ENCODE measurements around the gene C9orf78.

The C9orf78 gene

DNA sequence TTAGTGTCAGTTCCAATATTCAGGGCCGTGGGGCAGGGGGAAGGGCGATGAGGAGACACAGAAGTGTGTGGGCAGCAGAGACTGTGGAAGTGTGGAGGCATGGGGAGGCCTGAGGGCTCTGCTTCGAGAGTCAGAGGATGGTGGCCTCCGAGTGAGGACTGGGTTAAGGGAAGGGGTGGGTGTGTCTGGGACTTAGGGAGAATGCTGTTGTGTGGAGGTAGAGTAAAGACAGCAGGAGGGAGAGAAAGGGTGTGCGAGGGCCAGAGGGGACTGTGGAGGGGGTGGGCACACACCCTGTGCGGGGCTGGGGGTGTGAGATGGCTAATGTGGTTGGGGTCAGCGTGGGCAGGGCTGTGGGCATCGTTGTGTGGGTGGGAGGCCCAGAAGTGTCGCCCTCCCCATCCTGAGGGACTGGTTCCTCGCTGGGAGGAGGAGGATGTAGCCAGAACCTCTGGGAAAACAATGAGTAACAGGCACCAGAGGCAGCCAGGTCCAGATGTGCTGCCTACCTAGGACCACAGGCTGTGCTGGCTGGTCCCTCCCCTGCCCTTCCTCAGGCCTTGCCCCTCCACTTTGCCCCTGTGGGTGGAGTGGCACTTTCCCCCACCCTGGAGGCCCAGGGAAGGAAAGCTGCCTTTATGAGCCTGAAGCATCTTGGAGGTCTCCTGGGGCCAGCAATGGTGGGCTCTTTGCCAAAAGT, 4.4 kb upstream of the C9orf78 start:
- no peak for DNase-seq

DNA sequence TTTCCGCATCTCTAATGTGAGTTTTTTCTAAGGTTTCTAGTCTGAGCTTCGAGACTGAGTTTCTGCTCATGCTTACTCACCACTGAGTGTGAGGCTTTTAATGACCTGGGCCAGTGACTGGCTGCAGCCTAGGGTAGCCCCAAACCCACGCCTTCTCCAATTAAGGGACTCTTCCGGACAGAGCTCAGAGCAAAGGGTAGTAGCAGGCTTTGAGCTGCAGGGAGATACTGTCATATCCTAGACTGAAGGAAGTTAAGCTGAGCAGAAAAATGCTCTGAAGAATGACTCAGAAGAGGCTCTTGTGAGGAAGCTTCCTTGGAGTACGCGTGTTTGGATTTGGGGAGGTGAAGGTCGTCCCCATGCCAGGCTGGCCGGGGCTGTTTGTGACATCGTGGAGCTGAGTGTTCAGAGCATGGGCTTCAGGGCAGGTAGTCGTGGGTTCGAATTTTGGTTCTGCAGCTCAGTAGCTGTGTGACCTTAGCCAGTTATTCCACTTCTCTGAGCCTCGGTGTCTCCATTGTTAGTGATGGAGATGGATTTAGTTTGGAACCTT, 3.7 kb upstream of the C9orf78 start:
- DNase-seq: no peak

DNA sequence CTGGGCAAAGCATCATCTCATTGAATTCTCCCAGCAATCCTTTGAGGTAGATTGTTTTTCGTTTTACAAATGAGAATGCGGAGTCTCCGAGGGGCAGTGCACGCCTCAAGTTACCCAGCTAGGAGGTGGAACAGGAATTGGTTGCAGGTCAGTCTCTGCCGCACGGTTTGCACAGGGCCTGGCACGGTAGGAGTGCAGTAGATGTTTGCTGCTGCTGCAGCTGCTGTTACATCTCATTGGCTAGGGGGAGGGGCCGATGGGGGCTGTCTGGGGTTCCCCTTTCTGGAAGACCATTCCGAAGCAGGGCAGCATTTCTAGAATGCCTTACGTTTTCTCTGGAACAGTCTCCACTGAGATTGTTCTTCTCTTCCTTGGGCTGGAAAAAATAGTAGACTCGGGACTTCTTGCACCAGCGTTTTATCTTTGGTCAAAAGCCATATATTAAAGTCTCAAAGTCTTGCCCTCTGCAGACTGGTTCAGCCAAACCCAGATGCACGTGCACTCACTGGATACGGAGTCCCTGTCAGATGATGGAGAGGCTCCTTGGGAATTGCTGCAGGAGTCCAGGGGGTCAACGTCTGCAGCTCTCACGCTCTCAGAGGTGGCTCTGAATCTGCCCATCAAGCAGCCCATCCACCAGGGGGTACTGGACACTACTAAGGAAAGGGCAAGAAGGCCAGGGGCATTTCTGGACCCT, 1.4 kb upstream of the C9orf78 start:
- no peak for DNase-seq

DNA sequence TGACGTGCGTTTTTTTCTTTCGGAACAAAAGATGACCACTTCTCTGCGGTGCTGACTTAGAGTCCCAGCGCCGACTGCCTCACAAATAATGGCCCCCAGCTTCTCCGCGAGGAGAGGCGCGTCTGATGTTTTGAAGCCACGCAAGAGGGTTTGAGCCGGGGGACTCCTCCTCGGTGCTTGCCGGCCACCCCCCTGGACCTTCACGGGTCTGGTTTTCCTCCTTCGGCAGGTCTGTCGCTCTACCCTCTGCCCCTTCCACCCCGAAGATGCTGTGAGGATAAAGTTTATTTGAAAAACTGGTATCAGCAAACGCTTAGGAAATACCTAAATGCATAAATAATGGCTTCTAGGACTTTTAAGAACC, 767 bp upstream of the C9orf78 start:
- DNase-seq: peak; percentile 44

DNA sequence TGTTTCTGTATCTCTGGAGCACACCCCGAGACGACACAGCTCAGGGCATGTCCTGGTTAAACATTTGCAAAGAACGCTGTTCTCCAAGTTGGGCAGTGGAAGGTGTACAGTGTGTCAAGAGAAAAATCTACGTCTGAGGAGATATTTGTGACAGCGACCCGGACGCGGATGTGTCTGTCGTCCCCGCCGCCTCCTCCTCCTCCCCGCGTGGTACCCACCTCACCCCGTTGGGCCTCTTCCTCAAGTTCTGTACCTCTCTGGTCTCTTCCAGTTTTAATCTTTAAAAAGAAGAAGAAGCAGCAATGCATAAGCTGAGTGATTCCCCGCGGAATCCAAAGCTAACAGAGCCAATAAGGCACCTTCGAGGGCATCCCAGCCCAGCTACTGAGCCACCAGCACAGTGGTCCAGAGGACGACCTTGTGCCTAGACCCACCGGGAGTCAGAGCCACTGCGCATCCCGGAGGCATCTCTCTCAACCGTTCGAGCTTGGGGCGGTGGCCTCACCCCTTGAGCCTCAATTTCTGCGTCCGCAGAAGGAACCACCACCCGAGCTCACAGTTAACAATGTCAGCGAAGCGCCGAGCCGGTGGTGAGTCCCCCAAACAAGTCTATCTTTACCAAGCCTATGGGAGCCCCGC, 467 bp downstream of the C9orf78 start:
- DNase-seq: peak; percentile 21

DNA sequence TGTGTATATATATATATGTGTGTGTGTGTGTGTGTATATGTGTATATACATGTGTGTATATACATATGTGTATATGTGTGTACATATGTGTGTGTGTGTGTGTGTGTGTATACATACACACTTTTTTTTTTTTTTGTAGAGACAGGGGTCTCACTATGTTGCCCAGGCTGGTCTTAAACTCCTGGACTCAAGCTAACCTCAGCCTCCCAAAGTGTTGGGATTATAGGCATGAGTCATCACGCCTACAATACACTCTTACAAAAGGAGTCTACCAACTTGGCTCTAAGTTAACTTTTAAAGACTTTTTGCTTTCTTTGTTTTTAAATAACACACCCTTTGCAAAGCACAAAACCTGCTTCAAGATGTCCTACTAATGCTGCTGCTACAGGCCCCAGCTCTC, 2.1 kb downstream of the C9orf78 start:
- DNase-seq: no peak

DNA sequence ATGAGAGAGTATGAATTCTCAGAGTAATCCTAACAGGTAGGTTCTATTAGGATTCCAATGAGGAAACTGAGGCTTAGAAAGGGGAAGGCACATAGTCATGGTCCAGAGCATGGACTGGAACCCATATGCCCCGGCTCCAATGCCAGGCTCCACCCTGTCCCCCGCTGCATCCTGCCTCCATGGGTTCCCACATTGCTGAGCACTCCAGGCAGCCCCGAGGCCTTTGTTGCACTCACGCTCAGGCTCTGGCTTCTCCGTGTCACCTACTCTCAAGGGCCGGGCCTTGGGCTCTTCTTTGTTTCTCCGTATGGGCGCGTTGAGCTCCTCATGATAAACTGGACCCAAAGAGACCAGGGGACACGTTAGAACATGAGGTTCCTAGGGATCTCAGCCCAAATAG, 6.1 kb downstream of the C9orf78 start:
- no peak for DNase-seq

DNA sequence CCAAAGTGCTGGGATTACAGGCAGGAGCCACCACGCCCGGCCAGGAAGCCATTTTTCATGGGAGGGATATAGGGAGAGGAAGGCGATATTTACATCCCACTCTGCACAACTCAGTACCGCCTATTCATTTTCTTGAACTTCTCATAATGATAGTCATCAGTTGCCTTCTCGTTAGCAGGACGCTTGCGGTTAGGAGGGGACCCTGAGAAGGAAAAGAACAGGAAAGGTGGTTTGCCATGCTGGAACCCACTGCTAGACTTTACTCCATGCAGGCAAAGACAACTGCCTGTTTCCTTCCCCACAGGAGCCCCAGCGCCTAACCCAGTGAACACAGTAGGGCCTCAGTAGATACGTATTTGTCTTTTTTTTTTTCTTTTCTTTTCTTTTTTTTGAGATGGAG, 7.0 kb downstream of the C9orf78 start:
- DNase-seq: no peak

DNA sequence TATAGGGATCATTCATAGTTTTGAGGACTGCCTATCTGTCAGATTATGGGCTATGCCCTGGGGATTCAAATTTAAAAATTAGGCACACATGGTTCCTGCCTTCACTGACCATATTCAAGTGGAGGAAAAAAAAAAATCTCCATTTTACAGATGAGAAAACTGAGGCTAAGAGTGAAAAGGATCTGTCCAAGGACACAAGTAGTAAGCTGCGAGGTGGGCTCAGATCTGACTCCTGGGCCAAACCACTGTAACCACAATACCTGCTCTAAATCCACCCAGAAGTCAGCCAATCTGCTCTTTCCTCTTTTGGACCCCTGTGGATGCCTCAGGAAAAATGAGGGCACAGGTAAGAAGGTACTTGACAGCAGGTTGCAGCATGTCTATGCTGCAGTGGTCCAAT, 8.3 kb downstream of the C9orf78 start:
- DNase-seq: no peak

DNA sequence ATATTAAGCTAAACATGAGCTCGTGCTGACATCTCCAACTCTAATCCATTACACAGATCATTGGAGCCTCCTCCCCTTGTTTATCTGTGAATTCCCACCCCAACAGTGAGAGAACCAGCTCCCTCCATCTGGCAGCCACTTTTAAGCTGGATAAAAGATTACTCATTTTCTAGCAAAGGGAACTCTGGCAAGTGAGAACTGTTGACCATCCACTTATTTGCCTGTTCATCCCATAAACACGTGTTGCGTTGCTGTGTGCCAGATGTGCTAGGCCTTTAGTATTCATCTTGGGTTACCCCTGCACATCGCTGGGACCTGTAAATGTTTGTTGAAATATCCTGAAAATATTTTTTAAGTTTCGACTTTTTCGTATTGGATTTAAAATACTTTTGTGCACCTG, 8.7 kb downstream of the C9orf78 start:
- DNase-seq: no peak

DNA sequence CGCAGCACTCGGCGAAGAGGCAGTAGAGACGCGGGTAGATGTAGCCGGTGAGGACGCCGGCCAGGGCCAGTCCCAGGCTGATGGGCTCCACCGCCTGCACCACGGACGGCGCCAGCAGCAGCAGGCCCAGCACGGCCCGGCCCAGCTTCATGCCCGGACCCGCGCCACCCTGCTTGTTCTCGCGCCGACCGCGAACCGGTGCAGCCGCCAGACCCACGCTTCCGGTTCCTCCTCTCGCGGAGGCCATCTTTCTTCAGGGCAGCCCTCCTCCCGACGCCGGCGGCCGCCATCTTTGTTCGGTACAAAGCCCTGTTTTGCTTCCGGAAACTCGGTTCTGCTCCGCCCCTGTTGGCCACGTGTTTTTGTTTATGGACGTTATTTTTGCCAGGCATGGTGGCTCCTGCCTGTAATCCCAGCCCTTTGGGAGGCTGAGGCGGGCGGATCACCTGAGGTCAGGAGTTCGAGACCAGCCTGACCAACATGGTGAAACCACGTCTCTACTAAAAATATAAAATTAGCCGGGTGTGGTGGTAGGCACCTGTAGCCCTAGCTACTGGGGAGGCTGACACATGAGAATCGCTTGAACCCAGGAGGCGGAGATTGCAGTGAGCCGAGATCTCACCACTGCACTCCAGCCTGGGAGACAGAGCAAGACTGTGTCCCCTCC, 11.0 kb downstream of the C9orf78 start, which contains the start of gene TOR1A:
Gene TOR1A, minus strand, starts transcription at position 202 of the 667 bp plus-strand sequence. Its CDS starts 51 bp downstream, at position 151.
- peak; percentile 88 for DNase-seq

DNA sequence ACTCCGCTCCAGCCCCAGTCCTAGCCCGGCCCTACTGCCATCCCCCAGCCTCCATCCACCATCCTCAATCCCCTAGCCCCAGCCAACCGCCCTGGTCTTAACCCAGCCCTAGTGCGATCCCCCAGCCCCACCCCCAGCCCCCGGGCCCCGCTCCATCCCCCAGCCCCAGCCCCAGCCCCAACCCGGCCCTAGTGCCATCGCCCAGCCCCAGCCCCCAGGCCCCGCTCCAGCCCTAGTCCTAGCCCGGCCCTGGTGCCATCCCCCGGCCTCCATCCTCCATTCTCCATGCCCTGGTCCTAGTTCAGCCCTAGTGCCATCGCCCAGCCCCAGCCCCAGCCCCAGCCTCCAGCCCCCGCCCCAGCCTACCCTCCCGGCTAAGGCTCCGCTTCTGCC, 11.5 kb downstream of the C9orf78 start:
- no peak for DNase-seq

DNA sequence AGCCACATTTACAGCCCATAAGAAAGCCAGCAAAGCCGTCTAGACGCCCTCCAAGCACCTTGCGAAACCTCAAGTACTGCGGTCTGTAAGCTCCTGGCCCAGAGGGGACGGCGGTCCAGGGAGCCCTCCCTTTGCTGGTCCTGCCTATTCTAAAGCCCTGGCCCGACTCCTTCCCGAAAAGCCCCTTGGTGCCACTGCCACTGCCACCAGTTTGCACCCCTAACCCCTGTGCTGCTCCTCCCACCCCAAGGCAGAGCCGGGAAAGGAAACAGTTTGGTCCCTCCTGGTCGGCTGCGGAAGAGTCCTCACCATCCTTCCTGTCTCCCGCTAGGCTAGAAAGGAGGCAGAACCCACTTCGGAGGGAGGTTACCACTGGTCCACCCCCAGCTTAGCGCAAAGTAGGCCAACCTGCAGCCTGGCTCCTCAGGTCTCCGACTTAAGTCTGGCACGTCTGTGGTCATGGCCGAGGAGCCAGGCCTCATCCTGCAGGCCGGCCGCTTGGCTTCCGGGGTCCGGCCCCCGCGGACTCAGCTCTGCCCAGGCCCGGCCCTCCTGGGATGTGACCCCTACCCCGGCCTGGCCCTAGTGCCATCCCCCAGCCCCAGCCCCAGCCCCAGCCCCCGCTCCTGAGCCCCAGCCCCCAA, 12.1 kb downstream of the C9orf78 start:
- DNase-seq: no peak

DNA sequence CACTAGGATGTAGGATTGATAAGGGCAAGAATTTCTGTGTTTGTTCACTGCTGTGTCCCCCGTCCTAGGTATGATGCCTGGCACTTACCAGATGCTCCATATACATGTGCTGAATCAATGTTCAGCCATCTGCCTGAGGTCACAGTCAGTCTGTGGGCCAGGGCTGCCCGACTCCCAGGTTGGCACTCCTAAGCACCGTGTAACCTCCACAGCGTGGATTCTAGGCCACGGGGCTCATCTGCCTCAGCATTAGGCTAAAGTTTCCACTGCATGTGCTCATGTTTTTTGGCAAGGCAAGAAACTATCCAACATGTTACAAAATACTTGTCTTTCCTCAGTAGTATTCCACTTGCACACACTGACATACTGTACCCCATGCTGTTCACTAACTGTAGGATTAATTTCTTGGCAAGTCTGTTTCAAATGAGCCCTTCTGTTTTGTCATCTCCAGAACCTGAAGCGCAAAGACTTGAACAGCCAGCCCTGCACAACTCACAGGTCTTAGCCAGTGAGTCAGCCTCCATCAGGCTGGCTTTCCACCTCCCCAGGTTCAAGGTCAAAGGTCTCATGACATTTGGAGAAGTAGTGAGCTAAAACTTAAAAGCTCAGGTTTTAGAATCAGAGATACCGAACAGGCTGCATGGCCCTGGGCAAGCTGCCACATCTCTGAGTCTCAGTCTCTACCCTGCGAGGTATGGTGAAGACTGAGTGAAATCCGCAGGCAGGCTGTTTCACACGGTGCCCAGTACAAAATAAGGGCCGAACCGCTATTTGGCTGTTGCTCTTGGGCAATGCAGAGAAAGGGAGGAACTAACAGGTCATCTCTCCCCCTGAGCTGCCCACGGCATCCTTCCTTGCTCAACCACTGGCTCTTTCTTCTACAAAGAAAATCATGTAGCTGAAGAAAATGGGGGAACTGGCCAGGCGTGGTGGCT, 18.3 kb downstream of the C9orf78 start:
- no peak for DNase-seq

DNA sequence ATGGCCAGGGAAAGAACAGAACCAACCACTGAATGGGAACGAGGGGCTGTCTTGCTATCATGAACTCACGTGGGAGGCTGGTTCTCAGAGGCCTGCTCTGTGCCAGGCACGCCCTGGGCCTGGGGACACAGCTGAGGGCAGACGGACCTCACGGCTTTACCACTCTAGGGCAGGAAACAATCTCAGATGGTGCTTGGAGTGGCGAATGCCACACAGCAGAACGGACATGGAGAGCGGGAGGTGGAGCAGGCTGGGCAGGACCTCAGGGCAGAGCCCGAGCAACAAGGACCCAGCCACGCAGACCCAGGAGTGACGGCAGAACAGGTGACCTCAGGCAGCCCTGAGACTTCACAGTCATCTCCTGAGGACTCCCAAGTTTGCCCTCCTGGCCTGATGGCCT, 19.8 kb downstream of the C9orf78 start:
- DNase-seq: no peak

DNA sequence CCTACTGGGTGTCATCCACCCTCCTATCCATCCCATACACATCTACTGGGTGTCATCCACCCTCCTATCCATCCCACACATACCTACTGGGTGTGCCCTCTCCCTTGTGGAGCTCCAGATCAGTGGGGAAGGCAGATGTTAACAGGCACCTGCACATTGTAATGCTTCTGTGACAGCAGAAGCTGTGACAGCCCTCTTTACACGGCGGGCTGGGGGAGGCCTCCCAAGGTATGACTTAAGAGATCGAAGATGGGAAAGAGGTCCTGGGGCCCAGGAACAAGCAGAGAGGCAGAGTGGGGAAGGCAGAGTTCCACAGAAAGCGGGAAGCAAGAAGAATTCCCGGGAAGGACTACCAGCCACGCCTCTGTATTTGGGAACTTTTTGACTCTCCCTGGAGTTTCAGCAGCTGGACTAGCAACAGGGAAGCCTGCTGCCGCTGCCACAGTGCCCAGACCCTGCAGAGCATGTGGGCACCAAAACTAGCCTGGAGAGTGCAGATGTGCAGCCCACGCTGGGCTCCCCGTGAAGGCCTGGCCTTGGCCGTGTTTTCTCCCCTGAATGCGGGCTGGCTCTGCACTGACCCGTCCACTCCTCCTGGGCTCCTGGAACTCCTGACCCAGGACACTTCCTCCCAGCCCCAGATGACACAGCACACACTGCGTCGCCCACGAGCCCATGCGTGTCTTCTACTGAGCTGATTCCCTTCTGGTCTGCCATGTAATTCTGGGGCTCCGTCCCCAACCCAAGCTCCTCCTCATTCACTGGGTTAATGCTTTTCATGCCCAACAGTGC, 20.4 kb downstream of the C9orf78 start:
- no peak for DNase-seq

DNA sequence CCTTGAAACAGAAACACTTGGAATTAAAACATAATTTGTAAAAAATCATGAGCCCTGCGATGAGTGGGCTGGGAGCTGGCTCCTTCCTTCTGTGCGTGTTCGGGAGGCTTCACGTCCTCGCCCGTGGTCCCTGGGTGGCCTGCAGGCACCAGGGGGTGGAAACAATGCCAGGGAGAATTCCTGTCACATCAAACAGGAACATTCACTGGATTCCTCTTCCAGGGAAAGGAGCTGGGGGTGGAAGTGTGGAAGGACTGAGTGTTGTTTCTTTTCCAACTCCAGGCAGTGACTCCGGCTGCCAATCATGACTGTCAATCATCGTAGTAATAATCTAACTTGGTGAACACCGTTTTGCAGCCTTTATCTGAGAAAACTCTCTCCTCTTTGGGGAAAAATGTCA, 21.4 kb downstream of the C9orf78 start:
- no peak for DNase-seq

DNA sequence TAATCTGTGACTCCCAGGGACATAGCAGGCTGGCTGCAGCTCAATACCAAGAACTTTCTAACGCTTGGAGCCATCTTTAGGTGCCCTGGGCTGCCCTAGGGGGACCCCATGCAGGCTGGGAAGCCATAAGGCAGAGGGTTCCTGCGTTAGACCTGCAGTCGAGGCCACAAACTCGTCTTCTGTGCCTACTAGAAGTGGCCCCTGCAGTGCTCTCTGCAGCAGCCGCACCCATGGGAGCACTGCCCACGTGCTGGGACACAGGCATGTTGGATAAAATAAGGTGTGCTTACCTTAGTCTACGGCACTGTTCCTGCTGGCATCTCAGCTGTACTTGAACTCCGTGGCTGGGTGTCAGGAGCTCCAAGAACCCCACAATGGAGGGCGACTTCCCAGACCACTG, 22.7 kb downstream of the C9orf78 start:
- DNase-seq: no peak

DNA sequence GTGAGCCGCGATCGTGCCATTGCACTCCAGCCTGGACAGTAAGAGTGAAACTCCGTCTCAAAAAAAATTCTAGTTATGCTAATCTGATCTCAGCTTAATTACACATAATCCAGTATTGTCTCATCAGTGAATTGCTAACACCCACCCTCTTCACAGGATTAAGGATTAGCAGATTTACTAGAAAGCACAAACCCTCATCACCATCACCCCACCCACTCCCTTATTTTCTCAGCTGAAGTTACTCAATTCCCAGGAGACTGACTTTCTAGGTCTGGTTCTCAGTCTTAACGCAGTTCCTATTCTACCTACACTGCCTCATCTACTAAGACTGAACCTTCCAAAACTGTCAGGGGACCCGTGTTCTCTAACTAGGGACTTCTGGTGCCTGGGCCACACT, 23.1 kb downstream of the C9orf78 start:
- no peak for DNase-seq

DNA sequence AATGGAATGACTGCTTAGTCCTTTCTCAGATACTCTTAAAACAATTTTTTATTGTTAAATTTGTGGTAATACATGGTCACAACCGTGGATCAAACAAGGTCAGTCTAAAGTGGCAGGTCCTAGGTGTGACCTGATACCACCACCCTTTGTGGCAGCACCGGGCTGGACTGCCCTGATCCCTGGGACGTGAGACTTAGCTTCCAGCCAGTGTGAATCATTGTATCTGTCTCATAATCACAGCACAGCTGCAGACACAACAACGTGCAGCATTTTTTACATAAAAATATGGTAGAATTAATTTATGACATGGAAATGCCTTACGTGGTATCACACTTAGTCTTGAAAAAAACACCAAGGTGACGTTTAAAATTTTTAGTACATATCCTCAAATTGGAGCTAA, 24.3 kb downstream of the C9orf78 start:
- no peak for DNase-seq

DNA sequence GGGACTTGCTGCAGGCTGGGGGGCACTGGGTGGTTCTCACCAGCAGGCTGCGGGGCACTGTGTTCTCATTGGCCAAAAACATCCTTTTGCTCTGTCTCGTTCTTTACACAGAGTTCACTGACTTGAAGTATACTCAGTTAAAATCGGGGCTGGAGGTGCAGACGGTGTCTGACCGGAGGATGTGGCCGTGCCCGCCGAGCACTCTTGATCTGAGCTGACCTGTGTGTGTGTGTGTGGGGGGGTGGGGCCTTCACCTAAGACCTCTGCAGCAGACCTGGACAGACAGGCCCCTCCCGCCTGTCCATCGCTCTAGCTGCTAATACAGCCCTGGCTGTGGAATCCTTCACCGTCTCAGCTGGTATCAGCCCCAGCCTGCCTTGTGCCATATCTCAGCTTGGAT, 25.0 kb downstream of the C9orf78 start:
- DNase-seq: no peak

Data from NCI-H146 (cell line).